Glomerular visceral epithelial cell (primary cell): ENCODE data around the gene MRPL23.

Source experiments
- DNase-seq: peaks from one replicate; pipeline ENCODE4 v3.0.0-alpha.2; 2016; ENCODE audit errors: extremely low spot score

Gene MRPL23

GRCh38 chr11:1921574-1922141, 25.5 kb upstream of the MRPL23 start:
- DNase-seq = no peak

GRCh38 chr11:1922481-1923081, 24.6 kb upstream of the MRPL23 start:
- DNase-seq = no peak

- DNase-seq = no peak
Observed at GRCh38 chr11:1923201-1923956, 23.8 kb upstream of the MRPL23 start.

GRCh38 chr11:1924181-1924580, 23.0 kb upstream of the MRPL23 start:
- DNase-seq = no peak

- DNase-seq = no peak
Observed at GRCh38 chr11:1924646-1925372, 22.3 kb upstream of the MRPL23 start.

- no peak for DNase-seq
Observed at GRCh38 chr11:1925373-1926155, 21.6 kb upstream of the MRPL23 start.

- DNase-seq = no peak
Observed at GRCh38 chr11:1926156-1927025, 20.7 kb upstream of the MRPL23 start.

- DNase-seq = no peak
Observed at GRCh38 chr11:1927026-1927847, 19.9 kb upstream of the MRPL23 start.

GRCh38 chr11:1927848-1928469, 19.2 kb upstream of the MRPL23 start:
- DNase-seq = no peak

- no peak for DNase-seq
Observed at GRCh38 chr11:1928470-1928890, 18.7 kb upstream of the MRPL23 start.

GRCh38 chr11:1928891-1929541, 18.1 kb upstream of the MRPL23 start:
- DNase-seq = no peak

- no peak for DNase-seq
Observed at GRCh38 chr11:1929621-1930461, 17.3 kb upstream of the MRPL23 start.

- DNase-seq = no peak
Observed at GRCh38 chr11:1930462-1930830, 16.7 kb upstream of the MRPL23 start.

- no peak for DNase-seq
Observed at GRCh38 chr11:1931341-1932104, 15.6 kb upstream of the MRPL23 start.

- DNase-seq = no peak
Observed at GRCh38 chr11:1932105-1932480, 15.0 kb upstream of the MRPL23 start.

- DNase-seq = no peak
Observed at GRCh38 chr11:1932681-1933080, 14.5 kb upstream of the MRPL23 start.
